Retinal pigment epithelial cell (primary cell): ENCODE data around the gene RBM26.

Source experiments
- DNase-seq: peaks from one replicate; pipeline ENCODE4 v3.0.0-alpha.2; 2010; ENCODE audit warnings: low read depth
- H3K4me3 ChIP-seq: 2 replicates; pipeline ENCODE4 v1.5.1; 2011; ENCODE audit warnings: mild to moderate bottlenecking, low read length, control low read depth, moderate library complexity
- CTCF ChIP-seq: conservative IDR thresholded peaks from 2 replicates; pipeline ENCODE4 v1.5.1; 2011; ENCODE audit warnings: low read depth, low read length, control low read depth, inconsistent platforms

RBM26 gene

DNA sequence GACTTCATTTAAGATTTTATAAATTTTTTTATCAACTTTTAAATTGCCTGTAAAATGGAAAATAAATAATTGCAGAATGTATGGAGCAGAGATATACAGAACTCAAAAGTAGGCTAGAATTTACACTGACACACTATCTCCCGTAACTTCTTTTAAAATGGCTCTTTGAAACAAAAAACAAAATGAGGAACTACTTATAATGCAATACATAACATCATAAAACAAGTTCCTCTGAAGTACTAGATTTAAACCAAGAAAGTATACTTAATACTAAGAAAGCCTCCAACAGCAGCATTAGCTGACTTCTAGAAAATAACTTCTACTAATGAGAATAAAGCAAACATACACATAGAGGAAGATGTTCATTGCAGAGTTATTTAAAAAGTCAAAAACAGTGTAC is 17.0 kb downstream of the RBM26 start:
- H3K4me3 ChIP-seq, result no peak overlapping the region
- no peak for TF ChIP-seq CTCF
- no peak for DNase-seq

- no peak overlapping the region for H3K4me3 ChIP-seq
- no peak for DNase-seq
- TF ChIP-seq CTCF, result no peak
These were observed 18.2 kb downstream of the RBM26 start for GRCh38 chr13:79387853-79388252.

- DNase-seq, result no peak
- no peak for TF ChIP-seq CTCF
- no peak overlapping the region for H3K4me3 ChIP-seq
These were observed 19.8 kb downstream of the RBM26 start for GRCh38 chr13:79386125-79386826.

DNA sequence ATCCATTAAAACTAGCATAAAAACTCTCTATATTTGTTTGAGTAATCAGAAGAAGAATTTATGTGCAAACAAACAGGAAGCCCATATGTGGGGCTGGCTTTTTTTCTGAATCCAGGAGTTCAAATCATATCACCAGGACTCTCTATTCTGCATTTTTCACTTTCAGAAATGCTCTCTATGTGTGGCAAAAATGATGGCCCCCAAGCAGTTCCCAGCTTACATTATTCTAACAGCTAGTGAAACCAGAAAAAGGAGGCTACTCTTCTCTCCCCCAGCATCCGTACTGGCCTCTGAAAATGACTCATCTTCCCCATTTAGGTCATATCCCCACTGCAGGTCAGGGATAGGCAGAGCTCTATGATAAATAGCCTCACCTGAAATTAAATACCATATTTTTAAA is 20.4 kb downstream of the RBM26 start:
- H3K4me3 ChIP-seq, result no peak overlapping the region
- TF ChIP-seq CTCF, result no peak
- DNase-seq, result no peak

- TF ChIP-seq CTCF, result no peak
- no peak for DNase-seq
- H3K4me3 ChIP-seq, result no peak overlapping the region
These were observed 21.9 kb downstream of the RBM26 start for GRCh38 chr13:79384022-79384610.

GRCh38 chr13:79382545-79383275 is 23.3 kb downstream of the RBM26 start:
- no peak for TF ChIP-seq CTCF
- no peak overlapping the region for H3K4me3 ChIP-seq
- no peak for DNase-seq
